Right lobe of liver (tissue), 6 donors: ENCODE measurements around the gene CIRBP. TPM values are rescaled to one million over a fixed set of nuclear protein-coding genes. Genes with fewer than 3 reads are reported as not detected.
A peak's percentile ranks its signal among the peaks of the same experiment; 100 is the strongest.

Experiments
- ATAC-seq, 4 donors: fragments of 200-7000 bp; cut with Tn5 transposase; one replicate each; pipeline ENCODE4 v1.9.1; 2020; ENCODE audit warnings: mild to moderate bottlenecking in 4 of 4, moderate library complexity in 4 of 4
- DNase-seq, 3 donors: peaks; one replicate each; pipeline ENCODE4 v3.0.0-alpha.2; 2020
- H3K27ac ChIP-seq, 3 donors: fragments of 200-600 bp; one replicate each; pipeline ENCODE4 v1.8.0; 2022
- H3K27me3 ChIP-seq, 2 donors: fragments of 200-600 bp; one replicate each; pipeline ENCODE4 v1.8.0; 2022
- H3K36me3 ChIP-seq, 4 donors: fragments of 200-600 bp; sonication (generic) in 1 of 4; one replicate each; pipeline versions ENCODE4 v1.5.1 to v1.8.0; 2017 to 2022; ENCODE audit warnings: control low read depth in 1 of 4
- H3K4me1 ChIP-seq, 4 donors: fragments of 200-600 bp; sonication (generic) in 1 of 4; one replicate each; pipeline versions ENCODE4 v1.5.1 to v1.8.0; 2017 to 2022; ENCODE audit warnings: control low read depth in 1 of 4
- H3K4me3 ChIP-seq, 3 donors: fragments of 200-600 bp; one replicate each; pipeline ENCODE4 v1.8.0; 2022
- H3K9me3 ChIP-seq, 4 donors: fragments of 200-600 bp; sonication (generic) in 1 of 4; one replicate each; pipeline versions ENCODE4 v1.5.1 to v1.8.0; 2017 to 2022; ENCODE audit warnings: control low read depth in 1 of 4
- CTCF ChIP-seq, 4 donors: fragments of 200-600 bp in 3 of 4; fragments of 450-650 bp in 1 of 4; IDR thresholded peaks; one replicate each; pipeline versions ENCODE4 v1.5.1 to v1.8.0; 2016 to 2022; ENCODE audit warnings: antibody characterized with exemption in 4 of 4, mild to moderate bottlenecking in 2 of 4
- POLR2A ChIP-seq: fragments of 450-650 bp; IDR thresholded peaks from one replicate; pipeline ENCODE4 v1.6.1; 2017; ENCODE audit warnings: antibody characterized with exemption, mild to moderate bottlenecking
- WGBS: methylation state at CpG from one replicate; pipeline ENCODE4 v1.1.6; 2018; ENCODE audit warnings: low coverage, low lambda C conversion rate; ENCODE audit not compliant: insufficient coverage; ENCODE audit errors: missing lambda C conversion rate; 5-methylcytosine and 5-hydroxymethylcytosine counted together
- intact Hi-C, 2 donors: fragments of 100-400 bp; cut with DNase I; formaldehyde crosslinking; loops; one replicate each; pipeline versions ENCODE4 v1.11.2 to v1.14.1; 2022
- total RNA-seq, 6 experiments: library from RNA; depleted of rRNA in 2 of 6; stranded (reverse); fragments of >200 nt in 2 of 6; fragmentation: NEBNext Ultra II Directional in 3 of 6; extraction: Animal tissue kit (Norgen Biotek cat#: 25700) in 3 of 6; gene quantifications; one replicate each; pipeline versions ENCODE4 v1.1.0 to v1.2.4, GENCODE V29; 2016 to 2023
- donor health status: DM: no; HTN: yes; CAD: no.
- donor health status: DM: no; HTN: no; CAD: no.
- donor health status: DM: no; HTN: no; CAD: no.
- donor health status: DM: no; HTN: yes; CAD: no.
- donor health status: DM: no; HTN: yes; CAD: no.

Gene CIRBP
- total RNA-seq, 6 experiments from 2014 or later, result 69.2 to 111 (median 89.5) TPM

DNA sequence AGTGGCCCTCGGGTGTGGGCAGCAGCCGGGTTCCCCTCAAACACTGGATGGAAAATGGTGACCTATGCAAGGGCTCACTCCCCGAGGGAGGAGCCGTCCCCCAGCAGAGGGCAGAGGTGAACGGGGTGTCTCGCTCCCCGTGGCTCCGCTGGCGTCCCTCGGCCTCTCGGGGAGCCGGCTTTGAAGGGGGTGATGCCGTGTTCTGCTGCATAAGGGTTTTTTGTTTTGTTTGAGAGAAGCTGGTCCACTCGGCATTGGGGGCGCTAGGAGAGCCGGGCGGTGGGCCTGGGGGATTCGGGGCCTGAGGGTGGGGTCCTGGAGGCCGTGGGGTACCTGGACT, 20.5 kb downstream of the CIRBP start:
- Histone ChIP-seq H3K36me3 (no peaks in the 10 kb centered on the region), H3K4me1 (peaks cover 0 to 24% (median 9%) of the 10 kb centered on the region in 4 donors), H3K9me3 (no peaks in the 10 kb centered on the region), H3K27ac (no peak overlapping the region), H3K27me3 (no peaks in the 10 kb centered on the region), H3K4me3 (no peak overlapping the region)
- TF ChIP-seq POLR2A (no peak), CTCF (IDR thresholded peaks at IDR 0.05) (no peak)
- intact Hi-C loops, result loop anchor here in 1 of 2 donors (10.0 kb wide), 3 partner anchors 75 to 215 kb away; no protein-coding TSS in a partner anchor
- no peak for ATAC-seq
- 75% methylated on average over 6 of the region's 19 CpGs for WGBS
- DNase-seq, result no peak

DNA sequence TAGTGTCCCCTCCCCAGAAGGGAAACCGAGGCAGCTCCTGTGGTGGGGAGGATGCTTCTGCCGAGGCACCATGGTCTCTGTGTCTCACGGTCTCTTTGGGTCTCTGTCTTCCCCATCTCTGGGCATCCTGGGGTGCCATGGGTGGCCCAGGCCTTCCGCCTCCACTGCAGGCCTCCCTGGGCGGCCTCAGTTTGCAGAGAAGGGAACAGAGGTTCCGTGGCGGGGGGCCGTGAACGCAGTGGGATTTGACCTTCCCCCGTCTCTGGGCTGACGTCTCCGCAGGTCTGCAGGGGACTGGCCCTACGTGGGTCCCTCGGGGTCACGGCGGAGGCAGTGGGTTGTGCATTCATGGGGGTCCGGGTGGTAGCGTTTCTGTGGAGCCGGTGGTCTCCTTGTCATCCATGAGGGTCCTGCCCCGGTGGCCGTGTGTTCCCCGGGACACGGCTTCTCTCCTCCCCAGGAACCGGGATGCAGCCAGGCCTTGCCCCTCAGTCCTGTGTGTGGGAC, 21.1 kb downstream of the CIRBP start:
- TF ChIP-seq CTCF (IDR thresholded peaks at IDR 0.05), result no peak
- H3K27me3 ChIP-seq, result no peaks in the 10 kb centered on the region
- peaks cover 0 to 18% (median 6%) of the 10 kb centered on the region in 4 donors for H3K4me1 ChIP-seq
- H3K36me3 ChIP-seq, result no peaks in the 10 kb centered on the region
- ATAC-seq, result no peak
- no peaks in the 10 kb centered on the region for H3K9me3 ChIP-seq
- intact Hi-C loops, result loop anchor here in 1 of 2 donors (10.0 kb wide), 1 partner anchor 75 kb away; no protein-coding TSS in a partner anchor
- DNase-seq, result no peak
- H3K27ac ChIP-seq, result no peak overlapping the region
- WGBS, result no CpG with 5 or more reads among the region's 24 CpGs
- H3K4me3 ChIP-seq, result no peak overlapping the region

GRCh38 chr19:1290703-1291651, 21.8 kb downstream of the CIRBP start:
- Histone ChIP-seq H3K9me3 (no peaks in the 10 kb centered on the region), H3K4me1 (peaks cover 0 to 19% (median 6%) of the 10 kb centered on the region in 4 donors), H3K36me3 (no peaks in the 10 kb centered on the region), H3K4me3 (no peak overlapping the region), H3K27ac (no peak overlapping the region), H3K27me3 (no peaks in the 10 kb centered on the region)
- TF ChIP-seq POLR2A (no peak), CTCF (IDR thresholded peaks at IDR 0.05) (no peak)
- WGBS, result 67% methylated on average over 4 of the region's 40 CpGs
- no peak for DNase-seq
- ATAC-seq, result no peak
- intact Hi-C loops, result loop anchor here in 1 of 2 donors (10.0 kb wide), 1 partner anchor 74 kb away; no protein-coding TSS in a partner anchor

- Histone ChIP-seq H3K9me3 (no peaks in the 10 kb centered on the region), H3K36me3 (no peaks in the 10 kb centered on the region), H3K4me1 (peaks cover 0 to 19% (median 6%) of the 10 kb centered on the region in 4 donors), H3K27ac (no peak overlapping the region), H3K27me3 (no peaks in the 10 kb centered on the region), H3K4me3 (no peak overlapping the region)
- TF ChIP-seq POLR2A (no peak), CTCF (IDR thresholded peaks at IDR 0.05) (no peak)
- intact Hi-C loops, result loop anchor here in 1 of 2 donors (10.0 kb wide), 1 partner anchor 73 kb away; no protein-coding TSS in a partner anchor
- 27% methylated on average over 13 of the region's 25 CpGs for WGBS
- DNase-seq (peak in 2 of 3 donors; percentile 70 to 82), ATAC-seq (peak; percentile 66 to 84 (median 78))
Measured at GRCh38 chr19:1291761-1292418, 22.8 kb downstream of the CIRBP start.
